Measurements from ENCODE around the gene ADARB1. TPM values are rescaled to one million over a fixed set of nuclear protein-coding genes. Genes with fewer than 3 reads are reported as not detected.

Gene ADARB1
- total and polyA plus RNA-seq, 8 donors: 3.2 to 33.9 (median 9.4) TPM

- DNase-seq: no peak
- Histone ChIP-seq H3K36me3 (peaks cover 21 to 70% (median 43%) of the 10 kb centered on the region in 4 donors), H3K4me3 (no peak overlapping the region), H3K9me3 (peaks cover 0 to 14% (median 0%) of the 10 kb centered on the region in 4 donors), H3K27ac (peak overlapping the region in 1 of 5 donors; percentile 7), H3K4me1 (no peaks in the 10 kb centered on the region), H3K27me3 (peaks cover 0 to 3% (median 0%) of the 10 kb centered on the region in 3 donors)
- no peak for TF ChIP-seq POLR2A (IDR thresholded peaks at IDR 0.05)
- TF ChIP-seq, protein P1, sequence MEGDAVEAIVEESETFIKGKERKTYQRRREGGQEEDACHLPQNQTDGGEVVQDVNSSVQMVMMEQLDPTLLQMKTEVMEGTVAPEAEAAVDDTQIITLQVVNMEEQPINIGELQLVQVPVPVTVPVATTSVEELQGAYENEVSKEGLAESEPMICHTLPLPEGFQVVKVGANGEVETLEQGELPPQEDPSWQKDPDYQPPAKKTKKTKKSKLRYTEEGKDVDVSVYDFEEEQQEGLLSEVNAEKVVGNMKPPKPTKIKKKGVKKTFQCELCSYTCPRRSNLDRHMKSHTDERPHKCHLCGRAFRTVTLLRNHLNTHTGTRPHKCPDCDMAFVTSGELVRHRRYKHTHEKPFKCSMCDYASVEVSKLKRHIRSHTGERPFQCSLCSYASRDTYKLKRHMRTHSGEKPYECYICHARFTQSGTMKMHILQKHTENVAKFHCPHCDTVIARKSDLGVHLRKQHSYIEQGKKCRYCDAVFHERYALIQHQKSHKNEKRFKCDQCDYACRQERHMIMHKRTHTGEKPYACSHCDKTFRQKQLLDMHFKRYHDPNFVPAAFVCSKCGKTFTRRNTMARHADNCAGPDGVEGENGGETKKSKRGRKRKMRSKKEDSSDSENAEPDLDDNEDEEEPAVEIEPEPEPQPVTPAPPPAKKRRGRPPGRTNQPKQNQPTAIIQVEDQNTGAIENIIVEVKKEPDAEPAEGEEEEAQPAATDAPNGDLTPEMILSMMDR (IDR thresholded peaks at IDR 0.05): no peak
- no peak for TF ChIP-seq EP300 (IDR thresholded peaks at IDR 0.05)
- no peak for TF ChIP-seq POLR2AphosphoS5 (IDR thresholded peaks at IDR 0.05)
- intact Hi-C loops (cut with DNase I; ENCODE audit: low total_unique reads): no loop called here
- 79 to 90% (median 86%) methylated on average over 4 of the region's 4 CpGs for WGBS, 5 donors
Measured at GRCh38 chr21:45220071-45220481, 145.7 kb downstream of the ADARB1 start.

DNA sequence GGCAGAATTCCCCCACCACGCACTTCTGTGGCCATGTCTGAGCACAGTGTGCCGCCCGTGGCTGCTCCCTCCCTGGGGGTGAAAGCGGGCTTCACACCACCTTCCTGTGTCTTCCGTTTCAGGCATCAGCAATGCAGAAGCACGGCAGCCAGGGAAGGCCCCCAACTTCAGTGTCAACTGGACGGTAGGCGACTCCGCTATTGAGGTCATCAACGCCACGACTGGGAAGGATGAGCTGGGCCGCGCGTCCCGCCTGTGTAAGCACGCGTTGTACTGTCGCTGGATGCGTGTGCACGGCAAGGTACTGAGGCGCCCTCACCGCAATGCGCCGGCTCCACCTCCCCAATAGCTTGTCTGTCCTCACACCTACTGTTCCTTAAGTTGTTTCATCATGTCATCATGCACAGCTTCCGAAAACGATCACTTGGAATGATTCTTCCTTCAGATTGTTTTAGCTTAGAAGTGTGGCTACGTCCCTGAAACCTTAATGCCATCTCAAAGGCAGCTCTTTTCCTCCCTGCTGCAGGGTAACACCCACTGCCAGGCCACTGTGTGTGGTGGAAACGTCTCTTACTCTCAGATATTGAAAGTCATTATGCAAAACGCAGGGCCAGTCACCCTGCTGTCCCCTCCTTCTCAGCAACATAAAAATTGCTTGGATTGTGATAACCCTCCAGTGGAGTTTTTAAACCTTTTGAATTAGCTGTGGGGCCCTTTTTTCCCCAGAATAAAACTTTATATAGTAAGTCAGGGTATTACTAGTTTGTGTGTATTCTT, 146.5 kb downstream of the ADARB1 start:
- peaks cover 0 to 3% (median 0%) of the 10 kb centered on the region in 3 donors for H3K27me3 ChIP-seq
- H3K27ac ChIP-seq: peak overlapping the region in 1 of 5 donors; percentile 7
- peaks cover 0 to 14% (median 0%) of the 10 kb centered on the region in 4 donors for H3K9me3 ChIP-seq
- peaks cover 21 to 69% (median 41%) of the 10 kb centered on the region in 4 donors for H3K36me3 ChIP-seq
- TF ChIP-seq POLR2AphosphoS5 (IDR thresholded peaks at IDR 0.05) (no peak), EP300 (IDR thresholded peaks at IDR 0.05) (no peak), POLR2A (IDR thresholded peaks at IDR 0.05) (no peak)
- TF ChIP-seq, protein P1 (IDR thresholded peaks at IDR 0.05): no peak
- no peaks in the 10 kb centered on the region for H3K4me1 ChIP-seq
- WGBS, 5 donors: 93 to 96% (median 93%) methylated on average over 27 to 29 of the region's 29 CpGs
- intact Hi-C loops (cut with DNase I; ENCODE audit: low total_unique reads): no loop called here
- no peak for DNase-seq
- H3K4me3 ChIP-seq: no peak overlapping the region

DNA sequence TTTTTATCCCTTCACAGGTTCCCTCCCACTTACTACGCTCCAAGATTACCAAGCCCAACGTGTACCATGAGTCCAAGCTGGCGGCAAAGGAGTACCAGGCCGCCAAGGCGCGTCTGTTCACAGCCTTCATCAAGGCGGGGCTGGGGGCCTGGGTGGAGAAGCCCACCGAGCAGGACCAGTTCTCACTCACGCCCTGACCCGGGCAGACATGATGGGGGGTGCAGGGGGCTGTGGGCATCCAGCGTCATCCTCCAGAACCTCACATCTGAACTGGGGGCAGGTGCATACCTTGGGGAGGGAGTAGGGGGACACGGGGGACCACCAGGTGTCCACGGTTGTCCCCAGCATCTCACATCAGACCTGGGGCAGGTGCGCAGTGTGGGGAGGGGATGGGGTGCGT, 147.6 kb downstream of the ADARB1 start:
- Histone ChIP-seq H3K36me3 (peaks cover 21 to 66% (median 41%) of the 10 kb centered on the region in 4 donors), H3K4me3 (no peak overlapping the region), H3K27me3 (peaks cover 0 to 3% (median 0%) of the 10 kb centered on the region in 3 donors), H3K9me3 (peaks cover 0 to 4% (median 0%) of the 10 kb centered on the region in 4 donors), H3K4me1 (no peaks in the 10 kb centered on the region), H3K27ac (no peak overlapping the region)
- no peak for TF ChIP-seq POLR2A (IDR thresholded peaks at IDR 0.05)
- TF ChIP-seq EP300 (IDR thresholded peaks at IDR 0.05): no peak
- TF ChIP-seq, protein P1 (IDR thresholded peaks at IDR 0.05): no peak
- 92 to 96% (median 94%) methylated on average over 12 to 15 of the region's 15 CpGs for WGBS, 5 donors
- DNase-seq: no peak
- intact Hi-C loops (cut with DNase I; ENCODE audit: low total_unique reads): no loop called here

GRCh38 chr21:45223236-45224185, 149.1 kb downstream of the ADARB1 start:
- Histone ChIP-seq H3K36me3 (peaks cover 21 to 59% (median 41%) of the 10 kb centered on the region in 4 donors), H3K27ac (no peak overlapping the region), H3K4me1 (peaks cover 0 to 11% (median 5%) of the 10 kb centered on the region in 4 donors), H3K27me3 (peaks cover 0 to 3% (median 0%) of the 10 kb centered on the region in 3 donors), H3K4me3 (no peak overlapping the region), H3K9me3 (no peaks in the 10 kb centered on the region)
- no peak for DNase-seq
- intact Hi-C loops (cut with DNase I; ENCODE audit: low total_unique reads): no loop called here
- 92 to 95% (median 93%) methylated on average over 35 to 36 of the region's 36 CpGs for WGBS, 5 donors
- no peak for TF ChIP-seq EP300 (IDR thresholded peaks at IDR 0.05)
- no peak for TF ChIP-seq POLR2AphosphoS5 (IDR thresholded peaks at IDR 0.05)
- no peak for TF ChIP-seq POLR2A (IDR thresholded peaks at IDR 0.05)
- TF ChIP-seq, protein P1 (IDR thresholded peaks at IDR 0.05): no peak

All from stomach (tissue), 9 donors.